Measurements from ENCODE around the gene HNRNPU.

Gene HNRNPU

DNA sequence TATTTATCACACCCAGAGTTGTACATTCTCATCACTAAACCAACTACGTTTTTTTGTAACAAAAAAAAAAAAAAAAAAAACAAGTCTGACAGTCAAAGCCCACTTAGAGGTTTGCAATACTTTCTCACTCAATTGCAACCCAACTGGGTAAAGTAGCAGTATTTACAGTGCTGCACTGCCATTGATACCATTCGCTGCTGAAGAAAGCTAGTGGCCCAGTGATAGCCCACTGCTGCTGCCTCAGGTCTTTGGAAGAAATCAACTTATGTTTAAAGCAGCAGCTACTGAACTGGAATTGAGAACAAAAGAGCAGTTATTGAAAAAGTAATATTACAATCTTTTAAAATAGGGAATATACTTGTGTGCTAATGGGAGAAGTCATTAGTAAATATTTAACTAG lies 2.7 kb downstream of the HNRNPU start:
- Histone ChIP-seq H3K36me3 (ENCODE audit: control insufficient read depth, insufficient read depth, low read length) (no peaks in the 10 kb centered on the region), H3K9me3 (ENCODE audit: control insufficient read depth, low read length) (no peaks in the 10 kb centered on the region), H3K4me3 (ENCODE audit: low read depth, low read length) (peak overlapping the region; percentile 96), H3K4me2 (ENCODE audit: low read length) (peak overlapping the region; percentile 88), H3K9ac (no peak overlapping the region), H3K27ac (no peak overlapping the region), H3K27me3 (ENCODE audit: control insufficient read depth, insufficient read depth, low read length) (no peaks in the 10 kb centered on the region), H3K4me1 (peaks cover 8% of the 10 kb centered on the region), H3K79me2 (peaks cover 20% of the 10 kb centered on the region), H2AFZ (no peak overlapping the region)
- TF ChIP-seq CTCF (IDR thresholded peaks at IDR 0.05): no peak

GRCh38 chr1:244860914-244861610 lies 3.3 kb downstream of the HNRNPU start:
- no peak overlapping the region for H2AFZ ChIP-seq
- no peaks in the 10 kb centered on the region for H3K9me3 ChIP-seq (ENCODE audit: control insufficient read depth, low read length)
- no peak for TF ChIP-seq CTCF (IDR thresholded peaks at IDR 0.05)
- H3K4me1 ChIP-seq: peaks cover 8% of the 10 kb centered on the region
- peak overlapping the region; percentile 88 for H3K4me2 ChIP-seq (ENCODE audit: low read length)
- no peak overlapping the region for H3K9ac ChIP-seq
- no peak overlapping the region for H3K27ac ChIP-seq
- no peaks in the 10 kb centered on the region for H3K36me3 ChIP-seq (ENCODE audit: control insufficient read depth, insufficient read depth, low read length)
- H3K27me3 ChIP-seq (ENCODE audit: control insufficient read depth, insufficient read depth, low read length): no peaks in the 10 kb centered on the region
- peak overlapping the region; percentile 96 for H3K4me3 ChIP-seq (ENCODE audit: low read depth, low read length)
- peaks cover 20% of the 10 kb centered on the region for H3K79me2 ChIP-seq

GRCh38 chr1:244860078-244860477 lies 4.3 kb downstream of the HNRNPU start:
- Histone ChIP-seq H3K36me3 (ENCODE audit: control insufficient read depth, insufficient read depth, low read length) (no peaks in the 10 kb centered on the region), H3K27me3 (ENCODE audit: control insufficient read depth, insufficient read depth, low read length) (no peaks in the 10 kb centered on the region), H2AFZ (no peak overlapping the region), H3K4me1 (peaks cover 8% of the 10 kb centered on the region), H3K79me2 (peaks cover 22% of the 10 kb centered on the region), H3K4me2 (ENCODE audit: low read length) (no peak overlapping the region), H3K9me3 (ENCODE audit: control insufficient read depth, low read length) (no peaks in the 10 kb centered on the region), H3K9ac (no peak overlapping the region), H3K4me3 (ENCODE audit: low read depth, low read length) (no peak overlapping the region), H3K27ac (no peak overlapping the region)
- TF ChIP-seq CTCF (IDR thresholded peaks at IDR 0.05): no peak

DNA sequence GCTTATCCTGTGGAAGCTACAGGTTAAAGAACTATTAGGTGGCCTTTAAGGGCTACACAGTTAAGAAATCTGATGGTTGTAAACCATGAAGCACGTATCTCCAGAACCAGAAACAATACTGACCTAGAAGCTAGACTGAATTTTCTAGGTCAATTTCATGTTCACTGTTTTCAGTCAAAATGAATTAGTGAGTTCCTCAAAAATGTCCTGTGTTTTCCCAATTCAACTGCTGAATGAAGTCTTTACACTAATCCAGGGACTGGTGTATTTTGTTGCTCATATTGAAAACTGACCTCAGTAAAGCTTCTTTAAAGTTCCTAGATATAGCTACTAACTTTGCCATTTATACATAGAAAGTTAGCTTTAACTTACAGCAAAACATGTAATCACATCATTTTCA lies 6.0 kb downstream of the HNRNPU start:
- Histone ChIP-seq H3K4me1 (peaks cover 8% of the 10 kb centered on the region), H2AFZ (no peak overlapping the region)

More for the DNA sequence above, 6.0 kb downstream of the HNRNPU start:
- H3K4me3 ChIP-seq (ENCODE audit: low read depth, low read length): no peak overlapping the region
- no peak overlapping the region for H3K27ac ChIP-seq
- H3K4me2 ChIP-seq (ENCODE audit: low read length): no peak overlapping the region
- peaks cover 20% of the 10 kb centered on the region for H3K79me2 ChIP-seq
- H3K27me3 ChIP-seq (ENCODE audit: control insufficient read depth, insufficient read depth, low read length): no peaks in the 10 kb centered on the region
- no peak for TF ChIP-seq CTCF (IDR thresholded peaks at IDR 0.05)
- no peaks in the 10 kb centered on the region for H3K36me3 ChIP-seq (ENCODE audit: control insufficient read depth, insufficient read depth, low read length)
- no peaks in the 10 kb centered on the region for H3K9me3 ChIP-seq (ENCODE audit: control insufficient read depth, low read length)
- H3K9ac ChIP-seq: no peak overlapping the region
